ENCODE measurements around the gene PSTK. TPM values are rescaled to one million over a fixed set of nuclear protein-coding genes. Genes with fewer than 3 reads are reported as not detected.

PSTK gene
- total RNA-seq, 1 donor, result 3.6 TPM

GRCh38 chr10:122968698-122969097 lies 11.5 kb upstream of the PSTK start:
- no peak for DNase-seq (ENCODE audit: insufficient read length, low spot score, missing footprints)
- no peak for TF ChIP-seq CTCF (IDR thresholded peaks at IDR 0.05; ENCODE audit: extremely low read depth, low read depth, low read length)
- no peak overlapping the region for H2AFZ ChIP-seq (ENCODE audit: low read length)
- no peak overlapping the region for H3K4me2 ChIP-seq (ENCODE audit: insufficient read depth, low read length)
- H3K36me3 ChIP-seq (ENCODE audit: insufficient read depth, low read length), result no peaks in the 10 kb centered on the region
- H3K4me3 ChIP-seq (ENCODE audit: insufficient read depth, low read length), result no peak overlapping the region
- H3K9me3 ChIP-seq (ENCODE audit: low read depth, low read length), result no peaks in the 10 kb centered on the region
- H3K27ac ChIP-seq (ENCODE audit: low read depth, low read length), result no peak overlapping the region
- no peaks in the 10 kb centered on the region for H4K20me1 ChIP-seq (ENCODE audit: insufficient read depth, low read length)
- no peaks in the 10 kb centered on the region for H3K27me3 ChIP-seq (ENCODE audit: insufficient read depth, low read length)
- H3K4me1 ChIP-seq (ENCODE audit: insufficient read depth, low read length), result no peaks in the 10 kb centered on the region
- H3K79me2 ChIP-seq (ENCODE audit: insufficient read depth, low read length), result no peaks in the 10 kb centered on the region

- no peak for TF ChIP-seq CTCF (IDR thresholded peaks at IDR 0.05; ENCODE audit: extremely low read depth, low read depth, low read length)
- Histone ChIP-seq H2AFZ (ENCODE audit: low read length) (no peak overlapping the region), H3K36me3 (ENCODE audit: insufficient read depth, low read length) (no peaks in the 10 kb centered on the region), H3K4me2 (ENCODE audit: insufficient read depth, low read length) (no peak overlapping the region), H4K20me1 (ENCODE audit: insufficient read depth, low read length) (no peaks in the 10 kb centered on the region), H3K4me3 (ENCODE audit: insufficient read depth, low read length) (no peak overlapping the region), H3K27ac (ENCODE audit: low read depth, low read length) (no peak overlapping the region), H3K4me1 (ENCODE audit: insufficient read depth, low read length) (no peaks in the 10 kb centered on the region), H3K9me3 (ENCODE audit: low read depth, low read length) (no peaks in the 10 kb centered on the region), H3K27me3 (ENCODE audit: insufficient read depth, low read length) (no peaks in the 10 kb centered on the region), H3K79me2 (ENCODE audit: insufficient read depth, low read length) (no peaks in the 10 kb centered on the region)
- DNase-seq (ENCODE audit: insufficient read length, low spot score, missing footprints), result no peak
Observed at GRCh38 chr10:122974023-122974422, 6.2 kb upstream of the PSTK start.

GRCh38 chr10:122974543-122975064 lies 5.6 kb upstream of the PSTK start:
- TF ChIP-seq CTCF (IDR thresholded peaks at IDR 0.05; ENCODE audit: extremely low read depth, low read depth, low read length), result no peak

GRCh38 chr10:122981066-122981464 lies 864 bp downstream of the PSTK start:
- Histone ChIP-seq H4K20me1 (ENCODE audit: insufficient read depth, low read length) (no peaks in the 10 kb centered on the region), H3K79me2 (ENCODE audit: insufficient read depth, low read length) (peaks cover 4% of the 10 kb centered on the region), H3K4me2 (ENCODE audit: insufficient read depth, low read length) (peak overlapping the region; percentile 98), H3K4me1 (ENCODE audit: insufficient read depth, low read length) (peaks cover 8% of the 10 kb centered on the region), H3K27me3 (ENCODE audit: insufficient read depth, low read length) (no peaks in the 10 kb centered on the region), H3K9me3 (ENCODE audit: low read depth, low read length) (no peaks in the 10 kb centered on the region), H2AFZ (ENCODE audit: low read length) (peak overlapping the region; percentile 90), H3K27ac (ENCODE audit: low read depth, low read length) (no peak overlapping the region), H3K36me3 (ENCODE audit: insufficient read depth, low read length) (peaks cover 5% of the 10 kb centered on the region), H3K4me3 (ENCODE audit: insufficient read depth, low read length) (peak overlapping the region; percentile 97)
- TF ChIP-seq CTCF (IDR thresholded peaks at IDR 0.05; ENCODE audit: extremely low read depth, low read depth, low read length), result peak; percentile 60
- peak; percentile 91 for DNase-seq (ENCODE audit: insufficient read length, low spot score, missing footprints)

More at GRCh38 chr10:122974543-122975064, 5.6 kb upstream of the PSTK start:
- Histone ChIP-seq H3K4me2 (ENCODE audit: insufficient read depth, low read length) (no peak overlapping the region), H3K27ac (ENCODE audit: low read depth, low read length) (no peak overlapping the region), H4K20me1 (ENCODE audit: insufficient read depth, low read length) (no peaks in the 10 kb centered on the region), H3K79me2 (ENCODE audit: insufficient read depth, low read length) (no peaks in the 10 kb centered on the region), H3K36me3 (ENCODE audit: insufficient read depth, low read length) (no peaks in the 10 kb centered on the region), H3K27me3 (ENCODE audit: insufficient read depth, low read length) (no peaks in the 10 kb centered on the region), H2AFZ (ENCODE audit: low read length) (no peak overlapping the region), H3K4me1 (ENCODE audit: insufficient read depth, low read length) (peaks cover under 1% of the 10 kb centered on the region), H3K4me3 (ENCODE audit: insufficient read depth, low read length) (no peak overlapping the region), H3K9me3 (ENCODE audit: low read depth, low read length) (no peaks in the 10 kb centered on the region)
- no peak for DNase-seq (ENCODE audit: insufficient read length, low spot score, missing footprints)

Data from osteoblast (primary cell).